CD4-positive, alpha-beta memory T cell (primary cell): ENCODE measurements around the gene GLE1. TPM values are rescaled to one million over a fixed set of nuclear protein-coding genes. Genes with fewer than 3 reads are reported as not detected.

ENCODE experiments used
- CTCF ChIA-PET: fragments of 350-600 bp; sonication (Branson Sonifier 250); formaldehyde crosslinking; loops from one replicate; lab custom pipeline; 2021; ENCODE audit warnings: inconsistent platforms; ENCODE audit not compliant: partially characterized antibody; lab: Charles Lee
- POLR2A ChIA-PET: fragments of 350-600 bp; sonication (Branson Sonifier 250); formaldehyde crosslinking; loops from one replicate; lab custom pipeline; 2021; ENCODE audit not compliant: partially characterized antibody; lab: Charles Lee
- DNase-seq, 5 donors: peaks; one replicate each; pipeline versions ENCODE4 v3.0.0 to v3.0.0-alpha.2; 2020 to 2022; ENCODE audit warnings: mixed read lengths in 1 of 5
- H3K27ac ChIP-seq: one replicate; pipeline ENCODE4 v1.7.0; 2013; ENCODE audit warnings: low read depth, low read length
- H3K27me3 ChIP-seq: 2 replicates; pipeline ENCODE4 v1.7.0; 2013; ENCODE audit warnings: mild to moderate bottlenecking, low read length, moderate library complexity; ENCODE audit not compliant: insufficient read depth
- H3K36me3 ChIP-seq: 2 replicates; pipeline ENCODE4 v1.7.0; 2013; ENCODE audit warnings: mild to moderate bottlenecking, low read length, moderate library complexity; ENCODE audit not compliant: insufficient read depth
- H3K4me1 ChIP-seq: 2 replicates; pipeline ENCODE4 v1.7.0; 2013; ENCODE audit warnings: mild to moderate bottlenecking, low read length, moderate library complexity; ENCODE audit not compliant: insufficient read depth
- H3K4me3 ChIP-seq, 2 donors: one replicate each; pipeline ENCODE4 v1.7.0; 2013; ENCODE audit warnings: low read length in 2 of 2, mild to moderate bottlenecking in 1 of 2
- H3K9me3 ChIP-seq, 2 donors: one replicate each; pipeline ENCODE4 v1.7.0; 2013; ENCODE audit warnings: low read length in 2 of 2, control low read depth in 1 of 2; ENCODE audit not compliant: control insufficient read depth in 1 of 2
- H3K27ac Mint-ChIP-seq, 7 donors: one replicate each; pipeline ENCODE4 v1.8.0; 2020 to 2021; ENCODE audit warnings: mixed read lengths in 7 of 7, mild to moderate bottlenecking in 6 of 7, inconsistent platforms in 3 of 7, moderate library complexity in 3 of 7
- H3K27me3 Mint-ChIP-seq, 2 donors: one replicate each; pipeline ENCODE4 v1.8.0; 2020 to 2021; ENCODE audit warnings: mixed read lengths in 2 of 2
- H3K36me3 Mint-ChIP-seq, 2 donors: one replicate each; pipeline ENCODE4 v1.8.0; 2020 to 2021; ENCODE audit warnings: mixed read lengths in 2 of 2, inconsistent platforms in 1 of 2, mild to moderate bottlenecking in 1 of 2
- H3K4me1 Mint-ChIP-seq, 4 donors: one replicate each; pipeline ENCODE4 v1.8.0; 2020 to 2021; ENCODE audit warnings: mixed read lengths in 4 of 4, mild to moderate bottlenecking in 1 of 4
- H3K4me3 Mint-ChIP-seq, 8 donors: one replicate each; pipeline ENCODE4 v1.8.0; 2020 to 2021; ENCODE audit warnings: mixed read lengths in 8 of 8, mild to moderate bottlenecking in 7 of 8, moderate library complexity in 6 of 8, inconsistent platforms in 3 of 8
- H3K9me3 Mint-ChIP-seq, 8 donors: one replicate each; pipeline ENCODE4 v1.8.0; 2020 to 2021; ENCODE audit warnings: mixed read lengths in 8 of 8, mild to moderate bottlenecking in 5 of 8, inconsistent platforms in 3 of 8, moderate library complexity in 1 of 8
- intact Hi-C: fragments of 100-400 bp; cut with micrococcal nuclease; formaldehyde crosslinking; loops from one replicate; pipeline ENCODE4 v1.15.1; 2023
- polyA plus RNA-seq, 2 donors: library from polyadenylated mRNA; unstranded; fragments of 300-500 nt; fragmentation: Illumina TruSeq; gene quantifications; one replicate each; pipeline ENCODE4 v1.2.3, GENCODE V29; 2021
- total RNA-seq, 2 experiments: library from RNA; stranded (reverse); gene quantifications; one replicate each; pipeline ENCODE4 v1.2.3, GENCODE V29; 2021

GLE1 gene
- total and polyA plus RNA-seq, 4 experiments from 2014 or later: 22.4 to 32.2 (median 31.2) TPM

DNA sequence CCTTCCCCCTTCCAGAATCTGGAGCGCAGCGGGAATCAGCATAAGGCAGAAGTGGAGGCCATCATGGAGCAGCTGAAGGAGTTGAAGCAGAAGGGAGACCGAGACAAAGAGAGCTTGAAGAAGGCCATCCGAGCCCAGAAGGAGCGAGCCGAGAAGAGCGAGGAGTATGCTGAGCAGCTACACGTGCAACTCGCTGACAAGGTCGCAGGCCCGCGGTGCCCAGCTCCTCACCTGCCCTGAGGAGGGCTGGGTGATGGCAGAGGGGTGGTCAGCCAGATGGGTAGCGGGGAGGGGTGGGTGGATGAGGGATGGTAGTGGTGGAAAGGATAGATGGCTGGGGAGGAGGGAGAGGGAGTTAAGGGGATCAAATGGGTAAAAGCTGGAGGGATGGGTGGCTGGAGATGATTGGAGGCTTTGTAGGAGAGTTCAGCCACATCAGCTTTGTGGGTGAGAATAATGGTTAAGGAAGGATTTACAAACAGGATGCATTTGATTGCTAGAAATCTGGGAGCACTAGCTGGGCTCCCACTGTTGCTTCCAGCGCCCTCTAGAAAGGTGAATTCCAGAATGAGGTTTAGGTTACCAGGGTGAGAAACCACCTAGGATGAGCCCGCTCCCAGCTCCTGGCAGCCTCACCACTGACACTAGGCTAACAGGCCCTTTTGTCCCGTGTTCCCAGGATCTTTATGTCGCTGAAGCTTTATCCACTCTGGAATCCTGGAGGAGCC is 19.7 kb upstream of the GLE1 start:
- no peaks in the 10 kb centered on the region for H3K27me3 Mint-ChIP-seq
- Histone ChIP-seq H3K9me3 (no peaks in the 10 kb centered on the region), H3K4me1 (no peaks in the 10 kb centered on the region), H3K36me3 (peaks cover 58% of the 10 kb centered on the region), H3K4me3 (no peak overlapping the region), H3K27ac (no peak overlapping the region), H3K27me3 (no peaks in the 10 kb centered on the region)
- H3K36me3 Mint-ChIP-seq: peaks cover 52 to 71% of the 10 kb centered on the region in 2 donors
- H3K27ac Mint-ChIP-seq: no peak overlapping the region
- H3K4me3 Mint-ChIP-seq: no peak overlapping the region
- intact Hi-C loops: no loop called here
- POLR2A ChIA-PET: interaction anchor here (1.8 kb wide), 1 partner anchor 27 kb away, joined by 5 read pairs; no protein-coding TSS in a partner anchor
- CTCF ChIA-PET: interaction anchor here (1.4 kb wide), 1 partner anchor 123 kb away, joined by 3 read pairs; no protein-coding TSS in a partner anchor
- no peaks in the 10 kb centered on the region for H3K4me1 Mint-ChIP-seq
- no peaks in the 10 kb centered on the region for H3K9me3 Mint-ChIP-seq
- no peak for DNase-seq

DNA sequence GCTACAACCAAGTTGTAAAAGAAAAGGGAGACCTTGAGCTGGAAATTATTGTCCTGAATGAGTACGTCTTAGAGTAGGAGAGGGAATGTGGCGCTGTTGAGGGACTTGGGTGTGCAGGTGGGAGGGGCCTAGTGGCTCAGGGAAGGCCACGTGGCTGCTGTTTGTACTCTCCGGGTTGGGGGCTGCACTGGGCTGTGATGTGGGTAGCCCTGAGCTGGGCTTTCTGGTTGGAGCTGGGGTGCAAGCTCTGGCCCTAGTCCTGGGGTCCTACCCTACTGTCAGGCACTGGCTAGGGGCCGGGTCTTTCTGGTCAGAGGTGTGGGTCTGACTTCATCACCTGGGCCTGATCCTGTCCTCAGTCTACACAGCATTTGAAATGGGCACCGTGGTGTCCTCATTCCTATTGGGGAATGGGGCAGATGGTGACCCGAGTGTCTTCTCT is 19.1 kb upstream of the GLE1 start:
- Mint-ChIP-seq H3K9me3 (no peaks in the 10 kb centered on the region), H3K36me3 (peaks cover 54 to 76% of the 10 kb centered on the region in 2 donors), H3K4me1 (no peaks in the 10 kb centered on the region), H3K4me3 (no peak overlapping the region), H3K27ac (no peak overlapping the region), H3K27me3 (no peaks in the 10 kb centered on the region)
- H3K27me3 ChIP-seq: no peaks in the 10 kb centered on the region
- ChIA-PET CTCF (interaction anchor here (1.4 kb wide), 1 partner anchor 123 kb away, joined by 3 read pairs; no protein-coding TSS in a partner anchor), POLR2A (interaction anchor here (1.8 kb wide), 1 partner anchor 28 kb away, joined by 5 read pairs; no protein-coding TSS in a partner anchor)
- DNase-seq: no peak
- H3K36me3 ChIP-seq: peaks cover 59% of the 10 kb centered on the region
- H3K4me1 ChIP-seq: no peaks in the 10 kb centered on the region
- intact Hi-C loops: no loop called here
- H3K27ac ChIP-seq: no peak overlapping the region
- no peak overlapping the region for H3K4me3 ChIP-seq
- no peaks in the 10 kb centered on the region for H3K9me3 ChIP-seq

DNA sequence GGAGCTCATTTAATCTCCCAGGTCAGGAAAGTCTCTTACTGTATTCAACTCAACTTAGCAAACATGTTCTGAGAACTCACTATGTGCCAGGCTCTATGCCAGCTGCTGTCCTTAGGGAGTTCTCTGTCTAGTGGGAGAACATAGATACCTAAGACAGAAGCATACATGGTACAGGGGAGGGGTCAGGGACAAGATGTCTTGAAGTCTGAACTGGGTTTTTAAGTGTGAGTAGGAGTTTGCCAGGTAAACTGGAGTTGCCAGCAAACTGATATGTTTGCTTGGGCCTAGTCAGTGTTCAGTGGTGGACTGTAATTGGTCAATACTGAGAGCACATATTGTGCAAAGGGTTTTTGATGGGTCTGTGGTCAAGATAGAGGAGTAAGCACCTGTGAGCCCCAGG is 18.3 kb upstream of the GLE1 start:
- Histone ChIP-seq H3K27me3 (no peaks in the 10 kb centered on the region), H3K36me3 (peaks cover 58% of the 10 kb centered on the region), H3K4me3 (no peak overlapping the region), H3K4me1 (no peaks in the 10 kb centered on the region), H3K27ac (no peak overlapping the region), H3K9me3 (no peaks in the 10 kb centered on the region)
- H3K27ac Mint-ChIP-seq: peak overlapping the region in 3 of 7 donors; percentile 19 to 60 (median 43)
- H3K36me3 Mint-ChIP-seq: peaks cover 55 to 76% of the 10 kb centered on the region in 2 donors
- intact Hi-C loops: no loop called here
- no peak overlapping the region for H3K4me3 Mint-ChIP-seq
- H3K9me3 Mint-ChIP-seq: no peaks in the 10 kb centered on the region
- DNase-seq: no peak
- ChIA-PET POLR2A (no interaction called here), CTCF (interaction anchor here (1.4 kb wide), 1 partner anchor 124 kb away, joined by 3 read pairs; no protein-coding TSS in a partner anchor)
- no peaks in the 10 kb centered on the region for H3K27me3 Mint-ChIP-seq
- no peaks in the 10 kb centered on the region for H3K4me1 Mint-ChIP-seq

GRCh38 chr9:128493424-128493823 is 11.1 kb upstream of the GLE1 start:
- Histone ChIP-seq H3K4me3 (no peak overlapping the region), H3K27ac (no peak overlapping the region), H3K4me1 (no peaks in the 10 kb centered on the region), H3K27me3 (no peaks in the 10 kb centered on the region), H3K9me3 (no peaks in the 10 kb centered on the region), H3K36me3 (peaks cover 44% of the 10 kb centered on the region)
- no peak for DNase-seq
- ChIA-PET CTCF (interaction anchor here (0.7 kb wide), 1 partner anchor 369 kb away, joined by 3 read pairs; no protein-coding TSS in a partner anchor), POLR2A (interaction anchor here (1.0 kb wide), 1 partner anchor 60 kb away, joined by 4 read pairs; no protein-coding TSS in a partner anchor)
- no peak overlapping the region for H3K4me3 Mint-ChIP-seq
- H3K27ac Mint-ChIP-seq: no peak overlapping the region
- H3K36me3 Mint-ChIP-seq: peaks cover 42 to 64% of the 10 kb centered on the region in 2 donors
- no peaks in the 10 kb centered on the region for H3K4me1 Mint-ChIP-seq
- no peaks in the 10 kb centered on the region for H3K27me3 Mint-ChIP-seq
- intact Hi-C loops: no loop called here
- no peaks in the 10 kb centered on the region for H3K9me3 Mint-ChIP-seq

- no peak overlapping the region for H3K4me3 Mint-ChIP-seq
- Histone ChIP-seq H3K36me3 (peaks cover 49% of the 10 kb centered on the region), H3K9me3 (no peaks in the 10 kb centered on the region), H3K4me3 (no peak overlapping the region), H3K4me1 (no peaks in the 10 kb centered on the region), H3K27ac (no peak overlapping the region), H3K27me3 (no peaks in the 10 kb centered on the region)
- ChIA-PET POLR2A (interaction anchor here (1.0 kb wide), 1 partner anchor 59 kb away, joined by 4 read pairs; no protein-coding TSS in a partner anchor), CTCF (interaction anchor here (0.7 kb wide), 1 partner anchor 368 kb away, joined by 3 read pairs; no protein-coding TSS in a partner anchor)
- H3K36me3 Mint-ChIP-seq: peaks cover 39 to 62% of the 10 kb centered on the region in 2 donors
- no peak for DNase-seq
- H3K27ac Mint-ChIP-seq: no peak overlapping the region
- intact Hi-C loops: no loop called here
- H3K9me3 Mint-ChIP-seq: no peaks in the 10 kb centered on the region
- H3K27me3 Mint-ChIP-seq: no peaks in the 10 kb centered on the region
- no peaks in the 10 kb centered on the region for H3K4me1 Mint-ChIP-seq
Observed at GRCh38 chr9:128494108-128494745, 10.3 kb upstream of the GLE1 start.

DNA sequence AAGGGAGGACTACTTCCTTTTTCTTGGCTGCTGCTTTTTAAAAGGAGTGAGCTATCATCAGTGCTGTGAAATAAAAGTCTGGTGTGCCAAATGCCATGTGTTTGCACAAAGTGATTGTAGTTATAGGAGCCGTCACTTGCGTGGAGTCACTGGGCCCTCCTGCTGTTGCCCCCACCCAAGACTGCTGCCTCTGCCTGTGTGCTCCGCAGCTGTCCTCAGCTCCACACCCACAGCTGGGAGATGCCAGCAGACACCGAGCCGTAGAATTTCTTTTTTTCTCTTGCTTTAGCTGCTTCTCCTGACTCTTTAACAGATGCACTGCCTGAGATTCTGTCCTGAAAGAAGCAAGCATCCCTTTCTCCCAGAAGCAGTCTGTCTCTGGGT is 9.8 kb upstream of the GLE1 start:
- Histone ChIP-seq H3K27ac (no peak overlapping the region), H3K4me1 (no peaks in the 10 kb centered on the region), H3K9me3 (no peaks in the 10 kb centered on the region), H3K36me3 (peaks cover 48% of the 10 kb centered on the region), H3K27me3 (no peaks in the 10 kb centered on the region), H3K4me3 (no peak overlapping the region)
- Mint-ChIP-seq H3K27me3 (no peaks in the 10 kb centered on the region), H3K36me3 (peaks cover 37 to 62% of the 10 kb centered on the region in 2 donors), H3K27ac (peak overlapping the region in 1 of 7 donors; percentile 74), H3K4me1 (no peaks in the 10 kb centered on the region), H3K9me3 (no peaks in the 10 kb centered on the region), H3K4me3 (no peak overlapping the region)
- DNase-seq: no peak
- POLR2A ChIA-PET: no interaction called here
- intact Hi-C loops: no loop called here
- CTCF ChIA-PET: interaction anchor here (0.6 to 1.0 kb wide), 2 partner anchors 13 to 75 kb away, joined by 3 to 4 read pairs; no protein-coding TSS in a partner anchor

- Histone ChIP-seq H3K9me3 (no peaks in the 10 kb centered on the region), H3K27ac (no peak overlapping the region), H3K27me3 (no peaks in the 10 kb centered on the region), H3K4me1 (no peaks in the 10 kb centered on the region), H3K36me3 (peaks cover 50% of the 10 kb centered on the region), H3K4me3 (no peak overlapping the region)
- Mint-ChIP-seq H3K4me3 (no peak overlapping the region), H3K4me1 (no peaks in the 10 kb centered on the region), H3K27ac (peak overlapping the region in 3 of 7 donors; percentile 22 to 53 (median 32)), H3K27me3 (no peaks in the 10 kb centered on the region), H3K36me3 (peaks cover 40 to 62% of the 10 kb centered on the region in 2 donors), H3K9me3 (no peaks in the 10 kb centered on the region)
- no peak for DNase-seq
- ChIA-PET POLR2A (no interaction called here), CTCF (interaction anchor here (0.6 to 1.0 kb wide), 2 partner anchors 13 to 75 kb away, joined by 3 to 4 read pairs; no protein-coding TSS in a partner anchor)
- intact Hi-C loops: no loop called here
Observed at GRCh38 chr9:128495296-128495695, 9.2 kb upstream of the GLE1 start.
